HEK293 (cell line): ENCODE results near the gene SPTY2D1.

Experiments
- ZSCAN30 ChIP-seq: fragments of 450-650 bp; IDR thresholded peaks from 2 replicates; pipeline ENCODE4 v1.5.1; 2018; ENCODE audit warnings: missing biosample characterization, mild to moderate bottlenecking, missing genetic modification characterization, moderate library complexity
- TF ChIP-seq, protein P1 (sequence below): fragments of 450-650 bp; formaldehyde crosslinking; IDR thresholded peaks from 2 replicates; pipeline ENCODE4 v1.5.1; 2016; ENCODE audit warnings: missing biosample characterization, missing genetic modification characterization

DNA sequence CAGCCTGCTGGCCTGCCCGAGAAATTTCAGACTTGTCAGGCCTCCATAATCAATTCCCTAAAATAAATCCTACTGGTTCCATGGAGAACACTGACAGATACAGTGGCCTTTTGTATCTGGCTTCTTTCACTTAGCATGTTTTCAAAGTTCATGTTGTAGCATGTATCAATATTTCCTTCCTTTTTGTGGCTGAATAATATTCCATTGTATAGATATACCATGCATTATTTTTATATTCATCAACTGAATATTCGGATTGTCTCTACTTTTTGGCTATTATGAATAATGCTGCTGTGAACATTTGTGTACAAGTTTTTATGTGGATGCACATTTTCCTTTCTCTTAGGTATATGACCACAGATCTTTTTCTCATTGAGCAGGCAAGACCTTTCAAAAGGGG, 10.4 kb downstream of the SPTY2D1 start:
- TF ChIP-seq, protein P1, sequence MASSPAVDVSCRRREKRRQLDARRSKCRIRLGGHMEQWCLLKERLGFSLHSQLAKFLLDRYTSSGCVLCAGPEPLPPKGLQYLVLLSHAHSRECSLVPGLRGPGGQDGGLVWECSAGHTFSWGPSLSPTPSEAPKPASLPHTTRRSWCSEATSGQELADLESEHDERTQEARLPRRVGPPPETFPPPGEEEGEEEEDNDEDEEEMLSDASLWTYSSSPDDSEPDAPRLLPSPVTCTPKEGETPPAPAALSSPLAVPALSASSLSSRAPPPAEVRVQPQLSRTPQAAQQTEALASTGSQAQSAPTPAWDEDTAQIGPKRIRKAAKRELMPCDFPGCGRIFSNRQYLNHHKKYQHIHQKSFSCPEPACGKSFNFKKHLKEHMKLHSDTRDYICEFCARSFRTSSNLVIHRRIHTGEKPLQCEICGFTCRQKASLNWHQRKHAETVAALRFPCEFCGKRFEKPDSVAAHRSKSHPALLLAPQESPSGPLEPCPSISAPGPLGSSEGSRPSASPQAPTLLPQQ (tag by site-specific recombination), result no peak
- TF ChIP-seq ZSCAN30 (tag by site-specific recombination), result no peak
